Upper lobe of left lung (tissue), 6 donors: ENCODE data around the gene GCNT1. TPM values are rescaled to one million over a fixed set of nuclear protein-coding genes. Genes with fewer than 3 reads are reported as not detected.

ENCODE experiments used
- ATAC-seq, 2 donors: fragments of 200-7000 bp; cut with Tn5 transposase; one replicate each; pipeline ENCODE4 v1.9.1; 2022; ENCODE audit warnings: mild to moderate bottlenecking in 2 of 2, moderate library complexity in 2 of 2; ENCODE audit not compliant: low FRiP score in 2 of 2
- DNase-seq, 2 donors: peaks; one replicate each; pipeline ENCODE4 v3.0.0-alpha.2; 2019 to 2020
- H3K27ac ChIP-seq, 4 donors: fragments of 200-600 bp; sonication (generic); one replicate each; pipeline ENCODE4 v1.5.1; 2016 to 2019
- H3K27me3 ChIP-seq, 4 donors: fragments of 200-600 bp; sonication (generic); one replicate each; pipeline ENCODE4 v1.5.1; 2017 to 2019
- H3K36me3 ChIP-seq, 4 donors: fragments of 200-600 bp; sonication (generic); one replicate each; pipeline ENCODE4 v1.5.1; 2016 to 2019
- H3K4me1 ChIP-seq, 4 donors: fragments of 200-600 bp; sonication (generic); one replicate each; pipeline ENCODE4 v1.5.1; 2018 to 2019
- H3K4me3 ChIP-seq, 4 donors: fragments of 200-600 bp; sonication (generic); one replicate each; pipeline ENCODE4 v1.5.1; 2017 to 2019; ENCODE audit warnings: mild to moderate bottlenecking in 2 of 4, moderate library complexity in 1 of 4
- H3K9me3 ChIP-seq, 4 donors: fragments of 200-600 bp; sonication (generic); one replicate each; pipeline ENCODE4 v1.5.1; 2018 to 2019
- CTCF ChIP-seq, 6 experiments: fragments of 450-650 bp in 4 of 6; fragments of 200-600 bp in 2 of 6; sonication (generic) in 2 of 6; IDR thresholded peaks; one replicate each; pipeline ENCODE4 v1.5.1; 2016 to 2019; ENCODE audit warnings: antibody characterized with exemption in 6 of 6
- EP300 ChIP-seq, 4 donors: sonication (generic); formaldehyde crosslinking; IDR thresholded peaks; one replicate each; pipeline ENCODE4 v1.5.1; 2017; ENCODE audit warnings: antibody characterized with exemption in 4 of 4, control low read depth in 2 of 4
- POLR2A ChIP-seq, 4 donors: fragments of 450-650 bp; IDR thresholded peaks; one replicate each; pipeline ENCODE4 v1.5.1; 2016 to 2017; ENCODE audit warnings: antibody characterized with exemption in 4 of 4, mild to moderate bottlenecking in 2 of 4
- POLR2AphosphoS5 ChIP-seq, 2 donors: sonication (generic); formaldehyde crosslinking; IDR thresholded peaks; one replicate each; pipeline ENCODE4 v1.5.1; 2017; ENCODE audit warnings: antibody characterized with exemption in 2 of 2
- WGBS, 2 donors: methylation state at CpG; one replicate each; pipeline ENCODE4 v1.1.5; 2017 to 2018; 5-methylcytosine and 5-hydroxymethylcytosine counted together
- total RNA-seq, 6 donors: library from RNA; depleted of rRNA in 4 of 6; stranded (reverse); fragments of >200 nt in 4 of 6; gene quantifications; one replicate each; pipeline versions ENCODE4 v1.1.0 to v1.2.1, GENCODE V29; 2016 to 2021
- donor health status: DM: no; HTN: no; CAD: no; lungs with moderate emphysema.
- donor health status: DM: no; HTN: yes; CAD: no; lungs with severe emphysema.

GCNT1 gene
- total RNA-seq, 6 donors from 2014 or later = 2.3 to 20.8 (median 9.1) TPM

DNA sequence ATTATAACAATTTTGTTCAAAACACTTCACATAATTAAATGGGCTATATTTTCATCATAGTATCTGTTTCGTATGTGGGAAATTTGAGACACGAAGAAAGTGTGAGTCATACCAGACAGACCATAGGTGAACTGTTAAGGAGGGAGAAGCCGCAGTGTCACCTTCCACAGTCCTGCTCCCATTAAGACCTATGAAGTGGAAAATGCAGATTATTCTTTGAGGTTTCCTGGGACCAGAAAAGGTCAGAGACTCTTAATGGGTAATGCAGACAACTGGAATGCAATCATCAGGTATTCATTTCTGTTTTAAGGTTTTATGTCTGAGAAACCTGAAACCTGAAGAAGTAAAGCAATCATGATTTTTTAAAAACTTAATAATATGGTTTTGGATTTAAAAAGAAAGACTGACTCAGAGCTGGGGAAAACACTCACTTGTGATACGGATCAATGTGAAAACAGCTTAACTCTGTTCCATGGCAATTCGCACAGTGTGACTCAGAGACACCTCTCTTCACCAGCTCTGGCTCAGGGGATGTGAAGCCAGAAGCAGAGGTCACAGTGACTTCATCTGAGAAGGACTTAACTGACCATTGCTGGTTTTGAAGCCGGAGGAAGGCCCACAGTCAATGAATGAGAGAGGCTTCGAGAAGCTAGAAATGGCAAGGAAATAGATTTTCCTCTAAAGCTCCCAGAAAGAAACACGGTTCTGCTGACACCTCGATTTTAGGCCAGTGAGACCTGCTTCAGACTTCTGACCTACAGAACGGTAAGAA lies 17.2 kb upstream of the GCNT1 start:
- no peak for TF ChIP-seq POLR2A (IDR thresholded peaks at IDR 0.05)
- no peak for TF ChIP-seq EP300 (IDR thresholded peaks at IDR 0.05)
- no peak for TF ChIP-seq POLR2AphosphoS5 (IDR thresholded peaks at IDR 0.05)
- no peak for TF ChIP-seq CTCF (IDR thresholded peaks at IDR 0.05)
- Histone ChIP-seq H3K36me3 (no peaks in the 10 kb centered on the region), H3K9me3 (no peaks in the 10 kb centered on the region), H3K4me3 (no peak overlapping the region), H3K27ac (no peak overlapping the region), H3K4me1 (no peaks in the 10 kb centered on the region), H3K27me3 (no peaks in the 10 kb centered on the region)
- ATAC-seq (no peak), DNase-seq (no peak)
- 86 to 91% methylated on average over 10 of the region's 10 CpGs for WGBS, 2 donors

- Histone ChIP-seq H3K27ac (no peak overlapping the region), H3K4me3 (no peak overlapping the region), H3K4me1 (peaks cover 0 to 7% (median 0%) of the 10 kb centered on the region in 4 donors), H3K9me3 (no peaks in the 10 kb centered on the region), H3K27me3 (no peaks in the 10 kb centered on the region), H3K36me3 (no peaks in the 10 kb centered on the region)
- ATAC-seq = no peak
- WGBS, 2 donors = 53 to 77% methylated on average over 3 of the region's 3 CpGs
- TF ChIP-seq CTCF (IDR thresholded peaks at IDR 0.05) (no peak), EP300 (IDR thresholded peaks at IDR 0.05) (no peak), POLR2A (IDR thresholded peaks at IDR 0.05) (no peak)
- no peak for DNase-seq
These were observed 15.1 kb upstream of the GCNT1 start for GRCh38 chr9:76443887-76444286.

GRCh38 chr9:76444322-76444929 lies 14.6 kb upstream of the GCNT1 start:
- DNase-seq = no peak

GRCh38 chr9:76445976-76446375 lies 13.0 kb upstream of the GCNT1 start:
- DNase-seq = no peak
- no peak overlapping the region for H3K4me3 ChIP-seq
- H3K27ac ChIP-seq = no peak overlapping the region
- no peaks in the 10 kb centered on the region for H3K9me3 ChIP-seq
- H3K36me3 ChIP-seq = no peaks in the 10 kb centered on the region
- H3K27me3 ChIP-seq = no peaks in the 10 kb centered on the region
- no peak for ATAC-seq
- TF ChIP-seq POLR2AphosphoS5 (IDR thresholded peaks at IDR 0.05) (no peak), CTCF (IDR thresholded peaks at IDR 0.05) (no peak), POLR2A (IDR thresholded peaks at IDR 0.05) (no peak), EP300 (IDR thresholded peaks at IDR 0.05) (no peak)
- peaks cover 0 to 7% (median 0%) of the 10 kb centered on the region in 4 donors for H3K4me1 ChIP-seq

More at GRCh38 chr9:76444322-76444929, 14.6 kb upstream of the GCNT1 start:
- no peak for ATAC-seq
- no peak overlapping the region for H3K4me3 ChIP-seq
- no peaks in the 10 kb centered on the region for H3K36me3 ChIP-seq
- H3K27ac ChIP-seq = no peak overlapping the region
- no peak for TF ChIP-seq EP300 (IDR thresholded peaks at IDR 0.05)
- H3K9me3 ChIP-seq = no peaks in the 10 kb centered on the region
- H3K4me1 ChIP-seq = peaks cover 0 to 7% (median 0%) of the 10 kb centered on the region in 4 donors
- WGBS, 2 donors = 62 to 67% methylated on average over 4 to 5 of the region's 5 CpGs
- no peaks in the 10 kb centered on the region for H3K27me3 ChIP-seq

DNA sequence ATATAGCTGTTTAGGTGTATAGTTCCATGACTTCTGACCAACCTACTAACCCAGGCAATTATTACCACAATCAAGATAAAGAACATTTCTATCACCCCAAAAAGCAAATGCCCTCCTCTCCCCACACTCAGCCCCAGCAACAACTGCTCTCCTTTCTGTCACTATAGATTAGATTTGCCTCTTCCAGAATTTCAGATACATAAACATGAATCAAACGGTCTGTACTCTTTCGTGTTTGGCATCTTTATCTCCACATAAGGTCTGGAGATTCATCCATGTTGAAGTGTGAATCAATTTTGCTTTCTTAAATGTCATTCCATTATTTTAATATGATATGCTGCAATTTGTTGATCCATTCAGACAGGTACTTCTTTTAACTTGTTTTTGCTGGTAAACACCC lies 10.5 kb upstream of the GCNT1 start:
- TF ChIP-seq EP300 (IDR thresholded peaks at IDR 0.05) (no peak), CTCF (IDR thresholded peaks at IDR 0.05) (no peak), POLR2A (IDR thresholded peaks at IDR 0.05) (no peak), POLR2AphosphoS5 (IDR thresholded peaks at IDR 0.05) (no peak)

More for the DNA sequence above, 10.5 kb upstream of the GCNT1 start:
- 78 to 81% methylated on average over 2 of the region's 2 CpGs for WGBS, 2 donors
- Histone ChIP-seq H3K4me3 (no peak overlapping the region), H3K4me1 (peaks cover 0 to 7% (median 0%) of the 10 kb centered on the region in 4 donors), H3K9me3 (no peaks in the 10 kb centered on the region), H3K27ac (no peak overlapping the region), H3K27me3 (no peaks in the 10 kb centered on the region), H3K36me3 (no peaks in the 10 kb centered on the region)
- ATAC-seq = no peak
- no peak for DNase-seq
